Panc1 (cell line): ENCODE results near the gene GTPBP4. TPM values are rescaled to one million over a fixed set of nuclear protein-coding genes. Genes with fewer than 3 reads are reported as not detected.

ENCODE experiments used
- ATAC-seq: fragments of 200-7000 bp; cut with Tn5 transposase; 2 replicates; pipeline ENCODE4 v1.9.1; 2020; ENCODE audit warnings: mild to moderate bottlenecking, moderate library complexity
- BruUV-seq: library from RNA; stranded (reverse); fragments of 400-500 nt; replicated peaks from 2 replicates; lab custom pipeline; 2021; lab: Mats Ljungman, UMichigan
- CTCF ChIA-PET: fragments of 300-600 bp; sonication (Branson Sonifier 250); formaldehyde crosslinking; loops from one replicate; lab custom pipeline; 2022; ENCODE audit warnings: antibody characterized with exemption; lab: Charles Lee
- POLR2A ChIA-PET: fragments of 300-600 bp; sonication (Branson Sonifier 250); formaldehyde crosslinking; loops from one replicate; lab custom pipeline; 2022; ENCODE audit warnings: antibody characterized with exemption; lab: Charles Lee
- DNase-seq: peaks from one replicate; pipeline ENCODE4 v3.0.0-alpha.2; 2010; ENCODE audit warnings: low read depth, low spot score
- H3K27ac ChIP-seq: 2 replicates; pipeline ENCODE4 v1.5.1; 2011; ENCODE audit warnings: mild to moderate bottlenecking, low read length, inconsistent platforms
- H3K27me3 ChIP-seq: fragments of 200-500 bp; sonication (Bioruptor generic); 2 replicates; pipeline ENCODE4 v1.6.0; 2014; ENCODE audit warnings: low read length, inconsistent platforms; ENCODE audit not compliant: control insufficient read depth, insufficient read depth
- H3K36me3 ChIP-seq: fragments of 200-500 bp; sonication (Bioruptor generic); 2 replicates; pipeline ENCODE4 v1.5.1; 2014; ENCODE audit warnings: inconsistent platforms, mild to moderate bottlenecking, low read length, moderate library complexity; ENCODE audit not compliant: control insufficient read depth, insufficient read depth
- H3K4me1 ChIP-seq: 2 replicates; pipeline ENCODE4 v1.5.1; 2011; ENCODE audit warnings: inconsistent platforms, mild to moderate bottlenecking, low read length, moderate library complexity; ENCODE audit not compliant: control insufficient read depth, insufficient read depth
- H3K4me3 ChIP-seq, 2 experiments: 2 replicates each; pipeline ENCODE4 v1.5.1; 2011 to 2012; ENCODE audit warnings: low read depth in 2 of 2, low read length in 2 of 2, mild to moderate bottlenecking in 2 of 2, inconsistent platforms in 1 of 2, moderate library complexity in 1 of 2
- H3K9me3 ChIP-seq: fragments of 200-500 bp; sonication (Bioruptor generic); 2 replicates; pipeline ENCODE4 v1.5.1; 2014; ENCODE audit warnings: low read depth, mild to moderate bottlenecking, inconsistent platforms, low read length, moderate library complexity; ENCODE audit not compliant: control insufficient read depth, insufficient read depth
- CTCF ChIP-seq: fragments of 450-650 bp; IDR thresholded peaks from 2 replicates; pipeline ENCODE4 v1.5.1; 2017; ENCODE audit warnings: mild to moderate bottlenecking
- POLR2AphosphoS5 ChIP-seq: IDR thresholded peaks from 2 replicates; pipeline ENCODE4 v1.6.1; 2012; ENCODE audit warnings: mild to moderate bottlenecking, low read depth, low read length, moderate library complexity
- SIN3A ChIP-seq: IDR thresholded peaks from 2 replicates; pipeline ENCODE4 v1.6.1; 2012; ENCODE audit warnings: low read depth, mild to moderate bottlenecking, low read length, moderate library complexity, borderline replicate concordance; ENCODE audit not compliant: insufficient read depth
- TCF7L2 ChIP-seq: IDR thresholded peaks from 2 replicates; pipeline ENCODE4 v1.6.1; 2011; ENCODE audit warnings: mild to moderate bottlenecking, low read depth, low read length, inconsistent platforms
- in situ Hi-C: cut with HindIII; loops from 2 replicates; pipeline ENCODE4 v1.10.0; 2016; ENCODE audit warnings: low sequenced_read_pairs, low pct_unique_long_range_greater_than_20kb
- intact Hi-C: fragments of 100-400 bp; cut with micrococcal nuclease; formaldehyde crosslinking; loops from one replicate; pipeline ENCODE4 v1.10.0; 2022; ENCODE audit not compliant: unreplicated experiment
- total RNA-seq: library from RNA; stranded (reverse); gene quantifications from one replicate; pipeline ENCODE4 v1.2.1, GENCODE V29; 2021; ENCODE audit not compliant: unreplicated experiment
- TF ChIP-seq, protein P1 (sequence below), 2 experiments: IDR thresholded peaks; 2 replicates each; pipeline ENCODE4 v1.6.1; 2011 to 2012; ENCODE audit warnings: low read depth in 2 of 2, control low read depth in 1 of 2, low read length in 1 of 2, mild to moderate bottlenecking in 1 of 2, moderate library complexity in 1 of 2; ENCODE audit not compliant: insufficient read depth in 1 of 2

GTPBP4 gene
- total RNA-seq, 1 experiment from 2014 or later, result 79.5 TPM

DNA sequence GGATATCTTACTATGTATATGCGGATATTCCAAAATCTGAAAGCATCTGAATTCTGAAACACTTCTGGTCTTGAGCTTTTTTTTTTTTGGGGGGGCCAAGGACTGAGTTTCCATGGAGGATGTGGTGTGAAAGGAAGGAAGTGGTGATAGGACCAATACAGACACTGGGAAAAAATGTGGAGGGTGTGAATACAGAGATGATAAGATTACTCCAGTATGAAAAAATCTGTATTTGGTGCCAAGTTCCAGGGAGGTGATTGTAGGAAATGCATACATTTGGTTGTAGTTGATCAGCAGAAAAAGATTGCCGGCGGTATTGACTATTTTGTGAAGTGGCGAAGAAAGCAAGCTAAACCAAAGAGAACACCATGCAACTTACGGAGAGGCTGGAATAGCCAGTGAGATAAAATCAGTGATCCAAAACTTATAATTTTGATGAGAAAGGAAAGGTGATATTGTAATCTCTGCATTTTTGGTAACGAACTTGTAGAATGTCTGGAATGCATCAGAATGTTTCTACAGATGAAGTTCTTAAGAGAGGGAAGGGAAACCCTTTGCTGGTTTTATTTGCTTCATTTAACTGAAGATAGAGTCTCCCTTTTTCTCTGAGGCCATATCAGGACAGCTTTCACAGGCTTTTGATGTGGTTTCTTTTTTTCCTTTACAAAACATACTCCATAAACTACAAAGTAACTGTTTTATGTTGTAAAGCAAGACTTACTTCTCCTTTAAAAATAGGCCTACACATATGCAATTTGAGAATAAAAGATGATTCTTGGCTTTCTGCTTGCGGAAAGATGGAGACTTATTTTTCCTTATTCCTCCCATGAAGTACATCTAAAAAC, 73.9 kb downstream of the GTPBP4 start:
- CTCF ChIA-PET, result no interaction called here
- intact Hi-C loops, result no loop called here
- Histone ChIP-seq H3K9me3 (no peaks in the 10 kb centered on the region), H3K27ac (no peak overlapping the region), H3K4me1 (peaks cover 7% of the 10 kb centered on the region), H3K27me3 (no peaks in the 10 kb centered on the region), H3K36me3 (no peaks in the 10 kb centered on the region), H3K4me3 (no peak overlapping the region)
- POLR2A ChIA-PET, result no interaction called here
- ATAC-seq, result no peak
- TF ChIP-seq, protein P1, sequence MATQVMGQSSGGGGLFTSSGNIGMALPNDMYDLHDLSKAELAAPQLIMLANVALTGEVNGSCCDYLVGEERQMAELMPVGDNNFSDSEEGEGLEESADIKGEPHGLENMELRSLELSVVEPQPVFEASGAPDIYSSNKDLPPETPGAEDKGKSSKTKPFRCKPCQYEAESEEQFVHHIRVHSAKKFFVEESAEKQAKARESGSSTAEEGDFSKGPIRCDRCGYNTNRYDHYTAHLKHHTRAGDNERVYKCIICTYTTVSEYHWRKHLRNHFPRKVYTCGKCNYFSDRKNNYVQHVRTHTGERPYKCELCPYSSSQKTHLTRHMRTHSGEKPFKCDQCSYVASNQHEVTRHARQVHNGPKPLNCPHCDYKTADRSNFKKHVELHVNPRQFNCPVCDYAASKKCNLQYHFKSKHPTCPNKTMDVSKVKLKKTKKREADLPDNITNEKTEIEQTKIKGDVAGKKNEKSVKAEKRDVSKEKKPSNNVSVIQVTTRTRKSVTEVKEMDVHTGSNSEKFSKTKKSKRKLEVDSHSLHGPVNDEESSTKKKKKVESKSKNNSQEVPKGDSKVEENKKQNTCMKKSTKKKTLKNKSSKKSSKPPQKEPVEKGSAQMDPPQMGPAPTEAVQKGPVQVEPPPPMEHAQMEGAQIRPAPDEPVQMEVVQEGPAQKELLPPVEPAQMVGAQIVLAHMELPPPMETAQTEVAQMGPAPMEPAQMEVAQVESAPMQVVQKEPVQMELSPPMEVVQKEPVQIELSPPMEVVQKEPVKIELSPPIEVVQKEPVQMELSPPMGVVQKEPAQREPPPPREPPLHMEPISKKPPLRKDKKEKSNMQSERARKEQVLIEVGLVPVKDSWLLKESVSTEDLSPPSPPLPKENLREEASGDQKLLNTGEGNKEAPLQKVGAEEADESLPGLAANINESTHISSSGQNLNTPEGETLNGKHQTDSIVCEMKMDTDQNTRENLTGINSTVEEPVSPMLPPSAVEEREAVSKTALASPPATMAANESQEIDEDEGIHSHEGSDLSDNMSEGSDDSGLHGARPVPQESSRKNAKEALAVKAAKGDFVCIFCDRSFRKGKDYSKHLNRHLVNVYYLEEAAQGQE (IDR thresholded peaks at IDR 0.05; ENCODE audit: insufficient read depth in 1 of 2, low read depth in 2 of 2, low read length in 1 of 2), result no peak
- TF ChIP-seq POLR2AphosphoS5 (no peak), CTCF (no peak), SIN3A (no peak), TCF7L2 (no peak)
- no TSS peak for BruUV-seq
- no peak for DNase-seq
- in situ Hi-C loops, result no loop called here

DNA sequence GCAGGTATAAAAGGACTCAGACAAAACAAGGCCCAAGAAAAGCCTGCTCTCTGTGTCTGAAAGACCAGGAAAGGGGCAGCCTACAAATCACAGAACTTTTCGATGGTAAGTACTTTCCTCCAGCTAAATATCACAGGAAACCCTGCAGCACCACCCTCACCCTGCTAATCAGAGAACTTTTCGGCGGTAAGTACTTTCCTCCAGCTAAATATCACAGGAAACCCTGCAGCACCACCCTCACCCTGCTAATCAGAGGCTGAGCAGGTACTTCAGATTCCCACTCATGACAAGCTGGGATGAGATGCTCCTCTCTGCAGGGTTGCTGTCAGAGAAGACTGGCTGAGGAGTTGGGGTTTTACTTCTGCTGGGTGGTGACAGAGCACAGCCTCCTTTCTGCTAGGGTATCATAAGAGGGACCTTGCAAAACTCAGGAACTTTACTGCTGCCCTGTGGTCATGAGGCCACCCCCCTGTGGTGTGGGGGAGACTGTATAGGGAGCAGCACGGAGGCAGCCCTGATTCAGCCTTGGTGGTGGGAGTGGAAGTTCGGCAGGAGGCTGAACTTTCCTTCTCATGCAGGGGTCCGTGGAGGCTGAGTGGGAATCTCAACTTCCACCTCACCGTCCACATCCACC, 75.1 kb downstream of the GTPBP4 start:
- CTCF ChIA-PET, result no interaction called here
- BruUV-seq, result no TSS peak
- TF ChIP-seq, protein P1 (IDR thresholded peaks at IDR 0.05; ENCODE audit: insufficient read depth in 1 of 2, low read depth in 2 of 2, low read length in 1 of 2), result no peak
- no peak for TF ChIP-seq POLR2AphosphoS5
- TF ChIP-seq SIN3A, result no peak
- no peak for TF ChIP-seq CTCF
- no peak for TF ChIP-seq TCF7L2
- POLR2A ChIA-PET, result no interaction called here
- Histone ChIP-seq H3K27me3 (no peaks in the 10 kb centered on the region), H3K4me3 (no peak overlapping the region), H3K27ac (no peak overlapping the region), H3K4me1 (no peaks in the 10 kb centered on the region; the same call in 1 of the 2 replicates), H3K36me3 (no peaks in the 10 kb centered on the region), H3K9me3 (no peaks in the 10 kb centered on the region)
- DNase-seq (no peak), ATAC-seq (no peak)
- intact Hi-C loops (no loop called here), in situ Hi-C loops (no loop called here)
